Measurements from ENCODE around the gene RASSF5. TPM values are rescaled to one million over a fixed set of nuclear protein-coding genes. Genes with fewer than 3 reads are reported as not detected.
A peak's percentile ranks its signal among the peaks of the same experiment; 100 is the strongest.

Gene RASSF5
- total and polyA plus RNA-seq, 2 of the 13 experiments (the other 11 are each of a cell fraction or from before 2014, with no cell fraction given): 0.18 to 0.40 TPM

DNA sequence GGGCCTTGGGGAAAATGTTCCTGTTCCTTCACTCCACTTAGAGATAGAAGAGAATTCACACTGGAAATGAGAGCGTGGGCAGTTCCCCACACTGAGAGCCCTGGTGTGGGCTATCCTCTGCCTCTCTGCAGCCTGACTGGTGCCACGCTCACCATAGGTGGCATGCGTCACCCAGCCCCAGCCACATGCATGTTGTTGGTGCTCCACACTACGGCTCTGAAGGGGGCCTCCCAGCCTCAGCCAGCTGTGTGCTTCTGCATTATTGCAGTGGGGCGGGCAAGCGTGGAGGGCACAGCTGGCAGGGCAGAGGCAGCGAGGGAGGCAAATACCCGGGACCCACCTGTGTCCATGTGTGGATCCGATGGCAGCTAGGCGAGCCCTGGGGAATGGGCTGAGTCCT, 14.7 kb upstream of the RASSF5 start (continued):
- TF ChIP-seq, protein P1, sequence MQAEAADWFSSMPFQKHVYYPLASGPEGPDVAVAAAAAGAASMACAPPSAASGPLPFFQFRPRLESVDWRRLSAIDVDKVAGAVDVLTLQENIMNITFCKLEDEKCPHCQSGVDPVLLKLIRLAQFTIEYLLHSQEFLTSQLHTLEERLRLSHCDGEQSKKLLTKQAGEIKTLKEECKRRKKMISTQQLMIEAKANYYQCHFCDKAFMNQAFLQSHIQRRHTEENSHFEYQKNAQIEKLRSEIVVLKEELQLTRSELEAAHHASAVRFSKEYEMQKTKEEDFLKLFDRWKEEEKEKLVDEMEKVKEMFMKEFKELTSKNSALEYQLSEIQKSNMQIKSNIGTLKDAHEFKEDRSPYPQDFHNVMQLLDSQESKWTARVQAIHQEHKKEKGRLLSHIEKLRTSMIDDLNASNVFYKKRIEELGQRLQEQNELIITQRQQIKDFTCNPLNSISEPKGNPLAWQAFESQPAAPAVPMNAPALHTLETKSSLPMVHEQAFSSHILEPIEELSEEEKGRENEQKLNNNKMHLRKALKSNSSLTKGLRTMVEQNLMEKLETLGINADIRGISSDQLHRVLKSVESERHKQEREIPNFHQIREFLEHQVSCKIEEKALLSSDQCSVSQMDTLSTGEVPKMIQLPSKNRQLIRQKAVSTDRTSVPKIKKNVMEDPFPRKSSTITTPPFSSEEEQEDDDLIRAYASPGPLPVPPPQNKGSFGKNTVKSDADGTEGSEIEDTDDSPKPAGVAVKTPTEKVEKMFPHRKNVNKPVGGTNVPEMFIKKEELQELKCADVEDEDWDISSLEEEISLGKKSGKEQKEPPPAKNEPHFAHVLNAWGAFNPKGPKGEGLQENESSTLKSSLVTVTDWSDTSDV (CRISPR knock-in tag; IDR thresholded peaks at IDR 0.05): no peak
- no peak for TF ChIP-seq HOXA3 (CRISPR knock-in tag; IDR thresholded peaks at IDR 0.05)
- TF ChIP-seq, protein P2, sequence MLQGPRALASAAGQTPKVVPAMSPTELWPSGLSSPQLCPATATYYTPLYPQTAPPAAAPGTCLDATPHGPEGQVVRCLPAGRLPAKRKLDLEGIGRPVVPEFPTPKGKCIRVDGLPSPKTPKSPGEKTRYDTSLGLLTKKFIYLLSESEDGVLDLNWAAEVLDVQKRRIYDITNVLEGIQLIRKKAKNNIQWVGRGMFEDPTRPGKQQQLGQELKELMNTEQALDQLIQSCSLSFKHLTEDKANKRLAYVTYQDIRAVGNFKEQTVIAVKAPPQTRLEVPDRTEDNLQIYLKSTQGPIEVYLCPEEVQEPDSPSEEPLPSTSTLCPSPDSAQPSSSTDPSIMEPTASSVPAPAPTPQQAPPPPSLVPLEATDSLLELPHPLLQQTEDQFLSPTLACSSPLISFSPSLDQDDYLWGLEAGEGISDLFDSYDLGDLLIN (CRISPR knock-in tag; IDR thresholded peaks at IDR 0.05; ENCODE audit: borderline replicate concordance): no peak
- TF ChIP-seq SAFB2 (CRISPR knock-in tag; IDR thresholded peaks at IDR 0.05; ENCODE audit: borderline replicate concordance, low read depth): no peak

DNA sequence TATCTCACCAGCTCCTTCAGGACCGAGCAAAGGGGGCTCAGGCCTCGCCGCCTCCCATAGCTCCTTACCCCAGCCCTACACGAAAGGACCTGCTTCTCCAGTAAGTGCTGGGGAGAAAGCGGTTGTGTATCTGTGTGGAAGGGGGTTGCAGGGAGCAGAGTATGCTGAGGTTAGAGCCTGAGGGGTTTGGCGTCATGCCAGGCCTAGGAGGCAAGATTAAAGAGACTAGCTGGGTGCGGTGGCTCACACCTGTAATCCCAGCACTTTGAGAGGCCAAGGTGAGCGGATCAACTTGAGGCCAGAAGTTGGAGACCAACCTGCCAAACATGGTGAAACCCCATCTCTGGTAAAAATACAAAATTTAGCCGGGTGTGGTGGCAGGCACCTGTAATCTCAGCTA, 14.1 kb upstream of the RASSF5 start:
- Histone ChIP-seq H3K36me3 (replicated peaks in 1 of 2; ENCODE audit: control insufficient read depth in 1 of 2, insufficient read depth in 2 of 2, low read length in 2 of 2) (peaks cover 3 to 7% of the 10 kb centered on the region in 2 experiments; a peak in 4 of 5 replicates), H2AFZ (ENCODE audit: low read length) (no peak overlapping the region), H4K20me1 (ENCODE audit: insufficient read depth, low read length) (no peaks in the 10 kb centered on the region), H3K9me3 (ENCODE audit: low read length) (no peaks in the 10 kb centered on the region), H3K4me3 (replicated peaks in 1 of 3; ENCODE audit: insufficient read depth in 1 of 3, low read depth in 2 of 3, low read length in 3 of 3) (no peak overlapping the region), H3K9ac (ENCODE audit: insufficient read depth, low read depth, low read length) (no peak overlapping the region), H3K79me2 (ENCODE audit: insufficient read depth, low read length) (no peaks in the 10 kb centered on the region), H3K27ac (ENCODE audit: extremely low read length, insufficient read depth, low read length) (no peak overlapping the region), H3K4me1 (ENCODE audit: insufficient read depth, low read length) (no peaks in the 10 kb centered on the region), H3K4me2 (ENCODE audit: low read depth, low read length) (no peak overlapping the region), H3K27me3 (ENCODE audit: control insufficient read depth in 1 of 2, insufficient read depth in 2 of 2, low read length in 2 of 2) (no peaks in the 10 kb centered on the region)
- WGBS (ENCODE audit: low lambda C conversion rate): 95% methylated on average over 9 of the region's 9 CpGs
- TF ChIP-seq LCORL (IDR thresholded peaks at IDR 0.05) (peak; percentile 69), LCORL (CRISPR knock-in tag; IDR thresholded peaks at IDR 0.05) (no peak), JUN (CRISPR knock-in tag; IDR thresholded peaks at IDR 0.05) (no peak), ELF3 (CRISPR knock-in tag; IDR thresholded peaks at IDR 0.05) (no peak)
- DNase-seq (ENCODE audit: low spot score): no peak
- ATAC-seq: no peak
- no TSS peak for BruUV-seq (replicated peaks)
- intact Hi-C loops (cut with micrococcal nuclease; ENCODE audit: unreplicated experiment): no loop called here
- in situ Hi-C loops (cut with HindIII; ENCODE audit: extremely low pct_ligation_motif_present, low pct_unique_long_range_greater_than_20kb): no loop called here
- ChIA-PET CTCF (ENCODE audit: low intra/inter-chr PET ratio, low total read pairs) (no interaction called here), POLR2A (no interaction called here)
- FAIRE-seq: no peak
